HG02759 (cell line): ENCODE data around the gene GCN1.
"Not testable (repeated sequence)": the region's sequence is repeated elsewhere in the genome, so short reads cannot be mapped to it uniquely, and the experiment has no call there.

ENCODE experiments used
- ATAC-seq: cut with Tn5 transposase; IDR thresholded peaks from one replicate; pipeline ENCODE4 v1.9.1; 2021; ENCODE audit warnings: mild to moderate bottlenecking, moderate library complexity; ENCODE audit not compliant: unreplicated experiment

The GCN1 gene

GRCh38 chr12:120193286-120193685, 1.2 kb downstream of the GCN1 start:
- ATAC-seq, result not testable (repeated sequence)

DNA sequence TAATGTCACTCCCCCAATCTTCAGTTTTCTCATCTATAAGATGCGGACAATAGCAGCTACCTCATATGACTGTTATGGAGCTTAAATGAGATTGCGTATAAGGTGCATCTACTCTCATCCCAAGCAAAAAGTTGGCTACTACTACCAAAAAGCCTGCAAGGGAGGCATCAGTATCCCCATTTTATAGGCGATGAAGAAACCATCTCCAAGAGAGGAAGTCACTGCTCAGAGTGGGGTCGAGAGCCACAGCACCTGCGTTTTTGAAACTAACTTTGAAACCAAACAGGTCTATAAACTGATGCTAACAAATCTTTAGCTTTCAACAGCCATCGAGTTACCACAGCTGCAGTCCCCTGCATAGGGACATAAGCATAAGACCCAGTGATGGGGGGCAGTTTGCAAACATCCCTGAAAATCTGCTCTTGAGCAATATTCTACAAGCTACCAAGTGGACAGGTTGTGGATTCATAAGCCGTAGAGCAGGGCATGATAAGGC, 3.5 kb downstream of the GCN1 start:
- no peak for ATAC-seq

GRCh38 chr12:120190386-120190785, 4.1 kb downstream of the GCN1 start:
- no peak for ATAC-seq

- ATAC-seq, result no peak
Measured at GRCh38 chr12:120186654-120187053, 7.9 kb downstream of the GCN1 start.

- ATAC-seq, result no peak
Measured at GRCh38 chr12:120183211-120183631, 11.3 kb downstream of the GCN1 start.

GRCh38 chr12:120181991-120182631, 12.4 kb downstream of the GCN1 start:
- ATAC-seq, result no peak

- ATAC-seq, result no peak
Measured at GRCh38 chr12:120180975-120181374, 13.5 kb downstream of the GCN1 start.

GRCh38 chr12:120175537-120175936, 19.0 kb downstream of the GCN1 start:
- ATAC-seq, result no peak

DNA sequence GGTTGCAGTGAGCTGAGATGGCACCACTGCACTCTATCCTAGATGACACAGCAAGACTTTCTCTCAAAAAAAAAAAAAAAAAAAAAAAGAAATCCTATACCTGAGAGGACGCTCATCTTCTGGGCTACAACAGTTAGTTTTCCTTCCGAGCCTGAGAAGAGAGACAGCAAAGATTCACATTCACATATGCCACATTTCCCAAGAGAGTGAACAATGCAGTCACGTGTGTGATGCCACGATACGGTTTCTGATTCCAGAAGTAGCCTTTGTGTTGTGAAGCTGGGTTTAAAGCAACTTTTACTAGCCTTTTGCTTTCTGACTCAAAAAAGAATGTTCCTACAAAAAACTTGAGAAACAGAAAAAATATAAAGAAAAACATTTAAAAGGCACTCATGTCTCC, 19.5 kb downstream of the GCN1 start:
- ATAC-seq, result no peak

DNA sequence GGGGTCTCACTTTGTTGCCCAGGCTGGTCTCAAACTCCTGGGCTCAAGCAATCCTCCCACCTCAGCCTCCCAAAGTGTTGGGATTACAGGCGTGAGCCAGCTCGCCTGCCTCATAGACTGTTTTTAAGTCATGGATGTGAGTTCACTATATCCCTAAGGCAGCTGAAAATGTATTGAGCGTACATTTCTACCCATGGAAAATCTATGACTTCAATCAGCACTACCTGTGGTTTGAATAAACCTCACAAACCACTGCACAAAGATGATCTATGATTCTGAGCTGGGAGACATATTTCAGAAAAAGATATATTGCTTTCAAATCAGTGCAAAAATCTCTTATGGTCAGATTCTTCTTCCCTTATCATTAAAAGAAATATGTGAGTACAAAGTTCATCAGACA, 22.5 kb downstream of the GCN1 start:
- no peak for ATAC-seq

DNA sequence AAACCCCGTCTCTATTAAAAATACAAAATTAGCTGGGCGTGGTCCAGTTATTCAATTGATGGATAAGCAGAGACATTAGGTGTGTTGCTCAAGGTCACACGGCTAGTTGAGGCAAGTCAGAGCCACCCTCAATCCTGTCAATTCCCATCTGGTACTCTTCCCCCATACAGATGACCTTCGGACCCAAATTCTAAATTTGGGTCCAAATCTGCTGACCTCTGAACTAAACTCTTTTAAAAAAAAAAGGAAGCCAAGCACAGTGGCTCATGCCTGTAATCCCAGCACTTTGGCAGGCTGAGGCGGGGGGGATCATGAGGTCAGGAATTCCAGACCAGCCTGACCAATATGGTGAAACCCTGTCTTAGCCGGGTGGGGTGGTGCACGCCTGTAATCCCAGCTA, 23.9 kb downstream of the GCN1 start:
- ATAC-seq, result no peak

DNA sequence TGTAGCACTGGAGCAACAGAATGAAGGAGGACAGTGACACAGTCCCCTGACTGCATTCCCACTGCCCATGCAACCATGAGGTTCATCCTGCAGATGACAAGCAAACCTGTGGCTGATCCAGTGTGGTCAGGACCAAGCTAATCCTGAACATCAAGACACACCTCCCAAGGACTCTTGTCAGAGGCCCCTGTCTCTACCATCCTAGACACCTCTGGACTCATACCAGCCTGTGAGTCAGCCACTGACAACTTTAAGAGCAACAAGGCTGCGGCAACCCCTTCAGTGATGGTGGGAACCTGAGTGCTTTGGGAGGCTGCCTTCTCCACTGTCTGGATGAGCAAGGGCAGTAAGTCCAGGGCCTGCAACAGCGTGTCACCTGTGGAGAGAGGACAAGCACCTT, 24.6 kb downstream of the GCN1 start:
- no peak for ATAC-seq

GRCh38 chr12:120168337-120168736, 26.2 kb downstream of the GCN1 start:
- no peak for ATAC-seq

- no peak for ATAC-seq
Measured at GRCh38 chr12:120167529-120168095, 26.9 kb downstream of the GCN1 start.

DNA sequence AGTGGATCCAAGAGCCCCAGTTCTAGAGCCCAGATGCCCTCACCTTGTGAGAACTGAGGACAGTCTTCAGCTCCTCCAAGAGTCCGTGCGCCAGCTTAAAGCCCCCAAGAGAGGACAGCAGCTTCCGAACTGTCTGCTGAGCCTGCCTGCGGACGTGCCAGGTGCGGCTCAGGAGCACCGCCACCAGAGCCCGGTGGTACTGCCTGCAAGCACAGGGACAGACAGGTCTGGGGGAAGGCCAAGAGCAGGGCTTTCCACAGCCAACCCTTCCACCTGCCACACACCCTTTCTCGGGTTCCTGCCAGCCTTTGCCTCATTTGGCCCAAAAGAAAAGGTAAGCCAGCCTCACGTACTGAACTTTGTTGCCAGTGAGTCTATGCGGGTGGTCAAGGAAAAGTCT, 30.2 kb downstream of the GCN1 start:
- ATAC-seq, result no peak

- no peak for ATAC-seq
Measured at GRCh38 chr12:120162763-120163162, 31.8 kb downstream of the GCN1 start.

DNA sequence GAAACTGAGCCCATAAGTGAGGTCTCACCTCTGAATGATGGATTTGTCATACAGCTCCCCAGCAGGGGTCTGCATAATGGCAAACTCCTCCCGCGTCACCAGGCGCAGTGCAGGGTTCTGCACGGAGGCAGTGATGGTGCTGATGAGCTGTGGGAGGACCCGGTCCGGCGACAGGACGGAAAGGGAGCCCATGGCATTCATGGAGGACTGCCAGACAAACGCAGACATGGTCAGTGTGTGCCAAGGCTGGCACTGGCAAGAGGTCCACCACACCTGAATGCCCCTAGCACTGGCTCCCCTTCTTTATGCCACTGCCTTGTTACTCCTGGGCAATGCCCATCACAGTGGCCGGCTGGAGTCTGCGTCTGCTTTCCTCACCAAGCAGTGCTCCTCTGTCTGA, 32.7 kb downstream of the GCN1 start:
- no peak for ATAC-seq

DNA sequence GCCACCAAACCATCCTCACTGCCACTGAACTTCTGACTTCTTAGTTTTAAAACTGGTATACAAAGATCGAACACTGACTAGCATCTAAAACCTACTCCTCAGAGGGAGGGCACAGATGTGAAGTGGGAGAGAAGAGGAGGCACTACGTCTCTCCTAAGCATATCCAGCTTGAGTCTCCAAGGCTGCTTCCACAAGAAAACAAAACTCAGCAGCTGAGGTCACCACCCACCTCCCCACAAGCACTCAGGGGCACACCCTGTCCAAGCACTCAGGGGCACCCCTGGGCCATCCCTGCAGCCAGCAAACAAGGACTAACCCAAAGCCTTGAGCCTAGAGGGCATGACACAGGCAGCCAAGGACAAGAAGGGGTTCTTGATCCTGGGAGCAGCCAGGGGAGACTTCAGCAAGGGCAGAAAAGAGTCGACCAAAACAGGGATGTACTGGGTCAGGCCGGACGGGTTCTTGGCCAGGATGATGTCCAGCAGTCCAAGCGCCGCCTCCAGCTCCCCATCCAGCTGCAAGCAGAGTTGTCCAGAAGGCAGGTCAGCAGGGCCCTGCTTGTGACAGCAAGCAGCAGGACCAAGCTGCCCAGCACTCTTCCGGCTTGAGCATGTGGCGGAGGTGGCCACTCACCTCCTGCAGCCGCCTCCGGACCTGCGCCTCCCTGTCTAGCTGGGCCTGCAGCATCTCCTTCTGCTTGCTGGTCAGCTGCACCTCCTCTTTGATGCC, 34.8 kb downstream of the GCN1 start:
- ATAC-seq, result no peak

DNA sequence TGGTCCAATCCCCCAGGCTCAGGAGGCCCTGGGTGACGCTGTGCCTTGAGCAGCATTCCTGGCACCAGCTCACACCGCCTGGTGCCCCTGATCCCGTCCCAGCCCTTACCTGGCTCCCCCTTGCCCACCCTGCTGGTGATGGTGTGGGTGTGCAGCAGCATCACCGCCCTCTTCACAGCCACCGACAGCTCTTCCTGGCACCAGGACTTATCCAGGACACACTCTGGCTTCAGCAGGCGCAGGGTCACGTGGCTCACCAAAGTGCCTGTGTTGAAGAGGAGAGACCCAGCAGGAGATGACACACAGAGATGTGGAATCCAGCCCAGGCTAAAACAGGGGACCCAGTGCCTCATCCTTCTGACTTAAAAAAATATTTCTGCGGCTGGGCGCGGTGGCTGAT, 36.2 kb downstream of the GCN1 start:
- no peak for ATAC-seq

- no peak for ATAC-seq
Measured at GRCh38 chr12:120157678-120158077, 36.8 kb downstream of the GCN1 start.

GRCh38 chr12:120156315-120157259, 37.9 kb downstream of the GCN1 start:
- ATAC-seq, result no peak
